Measurements from ENCODE around the gene AHCYL1. TPM values are rescaled to one million over a fixed set of nuclear protein-coding genes. Genes with fewer than 3 reads are reported as not detected.
"Not testable (repeated sequence)": the region's sequence is repeated elsewhere in the genome, so short reads cannot be mapped to it uniquely, and the experiment has no call there.

AHCYL1 gene
- total and polyA plus RNA-seq, 2 experiments from 2014 or later, result 47.6 to 72.6 TPM

DNA sequence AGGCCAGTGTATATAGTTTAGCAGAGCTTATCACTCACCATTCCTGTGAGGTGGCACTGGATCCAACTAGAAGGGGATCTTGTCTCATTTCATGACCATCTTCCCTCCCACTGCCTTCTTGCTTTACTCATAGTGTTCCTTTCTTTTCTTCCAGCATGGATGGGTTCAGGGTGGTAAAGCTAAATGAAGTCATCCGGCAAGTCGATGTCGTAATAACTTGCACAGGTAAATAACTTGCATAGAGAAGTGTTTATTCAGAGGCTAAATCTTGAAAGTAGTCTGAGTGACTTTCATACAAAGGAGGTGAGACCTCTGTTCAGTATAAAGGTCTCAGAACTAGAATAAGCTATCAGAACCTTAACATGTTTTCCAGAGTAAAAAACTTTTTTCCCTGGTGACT, 33.2 kb downstream of the AHCYL1 start:
- Histone ChIP-seq H3K27me3 (replicated peaks; ENCODE audit: insufficient read depth) (no peaks in the 10 kb centered on the region), H3K27ac (no peak overlapping the region), H3K79me2 (ENCODE audit: insufficient read depth) (0 out of 2 replicates have a peak, but pooled peaks cover 2% of the 10 kb centered on the region), H3K36me3 (ENCODE audit: low read depth) (peaks cover 96% of the 10 kb centered on the region), H2AFZ (no peak overlapping the region), H3K4me2 (ENCODE audit: unreplicated experiment) (no peak overlapping the region), H3F3A (ENCODE audit: insufficient read depth) (peaks cover 13% of the 10 kb centered on the region; the same call in 1 of the 2 replicates), H3K4me1 (ENCODE audit: insufficient read depth) (no peaks in the 10 kb centered on the region), H3K4me3 (no peak overlapping the region), H3K9ac (no peak overlapping the region), H3K9me3 (ENCODE audit: low read depth) (no peaks in the 10 kb centered on the region), H4K20me1 (ENCODE audit: insufficient read depth) (no peaks in the 10 kb centered on the region), H3K9me2 (ENCODE audit: insufficient read depth) (no peaks in the 10 kb centered on the region)
- no peak for TF ChIP-seq EZH2phosphoT487 (IDR thresholded peaks at IDR 0.05; ENCODE audit: insufficient read depth, low read depth)
- TF ChIP-seq EZH2 (IDR thresholded peaks at IDR 0.05; ENCODE audit: insufficient read depth, poor library complexity, severe bottlenecking), result no peak
- WGBS, 2 experiments (ENCODE audit: low coverage in 1 of 2, low lambda C conversion rate in 2 of 2, missing lambda C conversion rate in 2 of 2), result 95% methylated on average over 3 of the region's 3 CpGs
- DNase-seq, result no peak
- in situ Hi-C loops (cut with MboI), result no loop called here

DNA sequence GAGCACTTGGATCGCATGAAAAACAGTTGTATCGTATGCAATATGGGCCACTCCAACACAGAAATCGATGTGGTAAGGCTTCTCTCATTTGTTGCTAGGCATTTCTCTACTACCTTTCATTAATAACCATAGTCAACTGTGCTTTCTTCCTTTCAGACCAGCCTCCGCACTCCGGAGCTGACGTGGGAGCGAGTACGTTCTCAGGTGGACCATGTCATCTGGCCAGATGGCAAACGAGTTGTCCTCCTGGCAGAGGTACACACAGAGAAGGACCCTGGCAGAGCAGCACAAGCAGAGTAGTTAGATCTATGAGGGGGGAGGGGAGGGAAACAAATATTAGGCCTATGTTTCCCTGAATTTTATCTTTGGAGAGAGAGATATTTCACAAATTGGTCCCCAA, 33.8 kb downstream of the AHCYL1 start:
- Histone ChIP-seq H3K79me2 (ENCODE audit: insufficient read depth) (no peaks in the 10 kb centered on the region), H3K9ac (no peak overlapping the region), H3K27ac (no peak overlapping the region), H3K4me3 (no peak overlapping the region), H3K4me2 (ENCODE audit: unreplicated experiment) (no peak overlapping the region), H3K9me3 (ENCODE audit: low read depth) (no peaks in the 10 kb centered on the region), H4K20me1 (ENCODE audit: insufficient read depth) (no peaks in the 10 kb centered on the region), H3K4me1 (ENCODE audit: insufficient read depth) (no peaks in the 10 kb centered on the region), H3K27me3 (replicated peaks; ENCODE audit: insufficient read depth) (no peaks in the 10 kb centered on the region), H2AFZ (no peak overlapping the region), H3K9me2 (ENCODE audit: insufficient read depth) (no peaks in the 10 kb centered on the region), H3F3A (ENCODE audit: insufficient read depth) (peaks cover 18% of the 10 kb centered on the region; the same call in 1 of the 2 replicates), H3K36me3 (ENCODE audit: low read depth) (peaks cover 97% of the 10 kb centered on the region)
- TF ChIP-seq EZH2phosphoT487 (IDR thresholded peaks at IDR 0.05; ENCODE audit: insufficient read depth, low read depth), result no peak
- no peak for TF ChIP-seq EZH2 (IDR thresholded peaks at IDR 0.05; ENCODE audit: insufficient read depth, poor library complexity, severe bottlenecking)
- no peak for DNase-seq
- 93 to 94% methylated on average over 9 of the region's 9 CpGs for WGBS, 2 experiments (ENCODE audit: low coverage in 1 of 2, low lambda C conversion rate in 2 of 2, missing lambda C conversion rate in 2 of 2)
- in situ Hi-C loops (cut with MboI), result no loop called here

DNA sequence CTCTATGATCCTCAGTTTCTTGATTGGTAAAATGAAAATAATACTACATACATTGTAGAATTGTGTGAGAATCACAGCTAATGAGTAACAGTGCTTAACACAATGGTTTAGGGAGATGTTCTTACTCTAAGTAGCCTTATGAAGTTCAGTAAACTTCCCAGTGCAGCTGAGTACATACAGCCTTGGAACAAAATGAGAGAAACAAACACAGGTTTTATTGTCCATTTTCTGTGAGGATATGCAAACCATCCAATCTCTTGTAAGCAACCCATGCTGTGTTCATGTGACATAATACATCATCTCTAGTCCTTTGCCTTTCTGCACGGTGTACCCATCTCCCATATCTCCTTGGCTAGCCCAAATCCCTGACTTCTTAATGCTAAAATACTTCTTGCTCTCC, 35.2 kb downstream of the AHCYL1 start:
- Histone ChIP-seq H3K9me2 (ENCODE audit: insufficient read depth) (no peaks in the 10 kb centered on the region), H3K4me1 (ENCODE audit: insufficient read depth) (no peaks in the 10 kb centered on the region), H3K27ac (no peak overlapping the region), H3F3A (ENCODE audit: insufficient read depth) (peaks cover 23% of the 10 kb centered on the region), H2AFZ (no peak overlapping the region), H3K4me2 (ENCODE audit: unreplicated experiment) (no peak overlapping the region), H3K9ac (no peak overlapping the region), H3K79me2 (ENCODE audit: insufficient read depth) (no peaks in the 10 kb centered on the region), H3K27me3 (replicated peaks; ENCODE audit: insufficient read depth) (no peaks in the 10 kb centered on the region), H3K36me3 (ENCODE audit: low read depth) (peaks cover 99% of the 10 kb centered on the region), H3K9me3 (ENCODE audit: low read depth) (no peaks in the 10 kb centered on the region), H4K20me1 (ENCODE audit: insufficient read depth) (no peaks in the 10 kb centered on the region), H3K4me3 (no peak overlapping the region)
- in situ Hi-C loops (cut with MboI), result no loop called here
- WGBS, 2 experiments (ENCODE audit: low coverage in 1 of 2, low lambda C conversion rate in 2 of 2, missing lambda C conversion rate in 2 of 2), result 95 to 100% methylated on average over 1 of the region's 1 CpG
- TF ChIP-seq EZH2phosphoT487 (IDR thresholded peaks at IDR 0.05; ENCODE audit: insufficient read depth, low read depth), result no peak
- TF ChIP-seq EZH2 (IDR thresholded peaks at IDR 0.05; ENCODE audit: insufficient read depth, poor library complexity, severe bottlenecking), result no peak
- DNase-seq, result no peak

DNA sequence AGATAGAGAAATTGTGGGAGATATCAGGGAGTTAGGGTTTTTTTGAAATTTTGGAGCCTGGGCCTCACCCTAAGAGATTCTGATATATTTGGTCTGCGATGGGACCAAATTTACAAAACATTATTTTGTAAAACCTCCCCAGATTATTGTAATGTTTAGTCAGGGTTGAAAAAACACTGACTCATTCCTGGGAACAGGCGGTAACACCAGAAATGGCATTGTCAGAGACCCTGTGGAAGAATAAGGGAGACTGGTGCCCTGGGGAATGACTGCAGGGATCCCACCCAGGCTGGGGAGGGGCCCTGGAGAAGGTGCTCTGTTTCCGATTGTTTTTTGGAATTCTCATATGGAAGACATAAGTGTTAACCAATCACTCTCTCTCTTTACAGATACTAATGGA, 36.7 kb downstream of the AHCYL1 start:
- Histone ChIP-seq H4K20me1 (ENCODE audit: insufficient read depth) (no peaks in the 10 kb centered on the region), H3K9me2 (ENCODE audit: insufficient read depth) (no peaks in the 10 kb centered on the region), H3K4me2 (ENCODE audit: unreplicated experiment) (no peak overlapping the region), H3K4me3 (no peak overlapping the region), H3K27me3 (replicated peaks; ENCODE audit: insufficient read depth) (no peaks in the 10 kb centered on the region), H3K27ac (no peak overlapping the region), H3K9me3 (ENCODE audit: low read depth) (no peaks in the 10 kb centered on the region), H2AFZ (no peak overlapping the region), H3K36me3 (ENCODE audit: low read depth) (peaks cover 88% of the 10 kb centered on the region), H3F3A (ENCODE audit: insufficient read depth) (peaks cover 24% of the 10 kb centered on the region), H3K4me1 (ENCODE audit: insufficient read depth) (no peaks in the 10 kb centered on the region), H3K79me2 (ENCODE audit: insufficient read depth) (no peaks in the 10 kb centered on the region), H3K9ac (no peak overlapping the region)
- DNase-seq, result no peak
- in situ Hi-C loops (cut with MboI), result no loop called here
- 84 to 86% methylated on average over 3 of the region's 3 CpGs for WGBS, 2 experiments (ENCODE audit: low coverage in 1 of 2, low lambda C conversion rate in 2 of 2, missing lambda C conversion rate in 2 of 2)
- no peak for TF ChIP-seq EZH2 (IDR thresholded peaks at IDR 0.05; ENCODE audit: insufficient read depth, poor library complexity, severe bottlenecking)

DNA sequence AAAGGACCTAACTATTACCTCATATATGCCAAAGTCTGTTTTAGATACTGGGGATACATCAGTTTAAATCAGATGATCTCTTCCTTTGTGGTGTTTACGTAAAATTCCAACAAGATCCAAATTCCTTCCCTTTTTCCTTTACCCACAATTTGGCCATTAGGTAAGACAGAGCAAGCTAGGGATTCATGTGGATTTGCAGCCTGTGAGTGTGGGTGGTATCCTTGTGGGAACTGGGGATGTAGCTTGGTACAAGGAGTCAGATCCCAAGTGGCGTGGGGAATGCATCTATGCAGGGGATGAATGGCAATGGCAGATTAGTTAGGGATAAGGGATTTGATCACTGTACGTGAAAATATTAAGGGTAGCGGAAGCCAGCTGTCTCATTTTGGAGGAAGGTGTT, 40.0 kb downstream of the AHCYL1 start:
- in situ Hi-C loops (cut with MboI), result no loop called here
- H3K9me2 ChIP-seq (ENCODE audit: insufficient read depth), result no peaks in the 10 kb centered on the region
- H3F3A ChIP-seq (ENCODE audit: insufficient read depth), result peaks cover 43% of the 10 kb centered on the region
- no peaks in the 10 kb centered on the region for H3K27me3 ChIP-seq (replicated peaks; ENCODE audit: insufficient read depth)
- TF ChIP-seq EZH2 (IDR thresholded peaks at IDR 0.05; ENCODE audit: insufficient read depth, poor library complexity, severe bottlenecking) (no peak), EZH2phosphoT487 (IDR thresholded peaks at IDR 0.05; ENCODE audit: insufficient read depth, low read depth) (no peak)
- no peak for DNase-seq
- no peak overlapping the region for H3K9ac ChIP-seq
- H3K36me3 ChIP-seq (ENCODE audit: low read depth), result peaks cover 54% of the 10 kb centered on the region
- 88 to 91% methylated on average over 4 of the region's 4 CpGs for WGBS, 2 experiments (ENCODE audit: low coverage in 1 of 2, low lambda C conversion rate in 2 of 2, missing lambda C conversion rate in 2 of 2)
- H3K4me2 ChIP-seq (ENCODE audit: unreplicated experiment), result no peak overlapping the region
- no peak overlapping the region for H3K27ac ChIP-seq
- no peaks in the 10 kb centered on the region for H3K9me3 ChIP-seq (ENCODE audit: low read depth)
- H4K20me1 ChIP-seq (ENCODE audit: insufficient read depth), result no peaks in the 10 kb centered on the region
- no peaks in the 10 kb centered on the region for H3K4me1 ChIP-seq (ENCODE audit: insufficient read depth)
- no peak overlapping the region for H2AFZ ChIP-seq
- no peaks in the 10 kb centered on the region for H3K79me2 ChIP-seq (ENCODE audit: insufficient read depth)
- H3K4me3 ChIP-seq, result no peak overlapping the region

DNA sequence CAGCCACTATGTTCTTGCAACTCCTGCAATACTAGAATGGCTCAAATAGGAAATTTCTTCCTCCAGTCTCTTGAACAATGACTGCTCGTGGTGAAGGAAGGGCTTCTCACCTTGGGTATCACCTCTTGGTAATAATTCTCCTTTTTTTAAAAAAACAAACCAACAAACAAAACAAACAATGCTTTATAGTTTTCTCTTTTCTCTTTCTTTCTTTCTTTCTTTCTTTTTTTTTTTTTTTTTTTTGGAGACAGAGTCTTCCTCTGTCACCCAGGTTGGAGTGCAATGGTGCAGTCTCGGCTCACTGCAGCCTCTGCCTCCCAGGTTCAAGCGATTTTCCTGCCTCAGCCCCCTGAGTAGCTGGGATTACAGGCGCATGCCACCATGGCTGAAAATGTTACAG, 46.1 kb downstream of the AHCYL1 start:
- DNase-seq, result not testable (repeated sequence)

More for the DNA sequence above, 46.1 kb downstream of the AHCYL1 start:
- H4K20me1 ChIP-seq (ENCODE audit: insufficient read depth); H3K9ac ChIP-seq; H3K27ac ChIP-seq; H3K27me3 ChIP-seq (replicated peaks; ENCODE audit: insufficient read depth); H2AFZ ChIP-seq; H3K4me1 ChIP-seq (ENCODE audit: insufficient read depth); H3K79me2 ChIP-seq (ENCODE audit: insufficient read depth); H3K36me3 ChIP-seq (ENCODE audit: low read depth); H3K4me2 ChIP-seq (ENCODE audit: unreplicated experiment); H3K9me3 ChIP-seq (ENCODE audit: low read depth); H3K4me3 ChIP-seq; H3K9me2 ChIP-seq (ENCODE audit: insufficient read depth); in situ Hi-C loops (cut with MboI): not testable (repeated sequence)
- WGBS, 2 experiments (ENCODE audit: low coverage in 1 of 2, low lambda C conversion rate in 2 of 2, missing lambda C conversion rate in 2 of 2), result 94% methylated on average over 4 of the region's 4 CpGs
- H3F3A ChIP-seq (ENCODE audit: insufficient read depth), result peaks cover 30% of the 10 kb centered on the region
